GM10847 (cell line): ENCODE results near the gene SMG9.

Experiments
- POLR2A ChIP-seq: IDR thresholded peaks from 2 replicates; pipeline ENCODE4 v1.6.1; 2011; ENCODE audit not compliant: insufficient read length; ENCODE audit errors: extremely low read depth

The SMG9 gene

DNA sequence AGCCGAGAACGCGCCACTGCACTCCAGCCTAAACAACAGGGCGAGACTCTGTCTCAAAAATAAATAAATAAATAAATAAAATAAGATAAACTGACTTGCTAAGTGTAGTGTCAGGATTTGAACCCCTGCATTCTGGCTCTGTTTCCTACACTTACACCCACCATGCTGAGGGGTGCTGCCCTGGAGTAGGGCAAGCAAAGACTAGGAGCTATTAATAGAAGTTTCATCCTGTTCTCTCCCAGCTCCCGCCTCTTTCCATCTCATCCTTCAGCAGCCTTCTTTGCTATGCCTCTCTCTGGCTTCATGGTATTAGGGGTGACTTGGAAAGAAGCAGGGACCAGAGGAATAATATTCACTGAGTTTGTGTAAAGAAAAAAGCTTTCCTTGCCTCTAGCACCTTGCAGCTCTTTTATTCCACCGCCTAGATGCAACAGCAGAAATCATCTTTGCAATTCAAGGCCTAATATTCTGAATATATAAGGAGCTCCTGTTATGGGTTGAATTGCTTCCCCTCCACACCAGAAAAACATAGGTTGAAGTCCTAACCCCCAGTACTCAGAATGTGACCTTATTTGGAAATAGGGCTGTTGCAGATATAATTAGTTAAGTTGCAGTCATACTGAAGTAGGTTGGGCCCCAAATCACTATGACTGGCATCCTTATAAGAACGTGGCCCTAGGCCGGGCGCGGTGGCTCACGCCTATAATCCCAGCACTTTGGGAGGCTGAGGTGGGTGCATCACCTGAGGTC, 76.1 kb downstream of the SMG9 start:
- TF ChIP-seq POLR2A: no peak
